Caco-2 (cell line): ENCODE results near the gene DMRTA2. TPM values are rescaled to one million over a fixed set of nuclear protein-coding genes. Genes with fewer than 3 reads are reported as not detected.

ENCODE experiments used
- BruUV-seq: library from RNA; stranded (reverse); fragments of 400-500 nt; replicated peaks from 2 replicates; lab custom pipeline; 2021; lab: Mats Ljungman, UMichigan
- CTCF ChIA-PET: fragments of 300-600 bp; sonication (Branson Sonifier 250); formaldehyde crosslinking; loops from one replicate; lab custom pipeline; 2022; ENCODE audit warnings: antibody characterized with exemption; lab: Charles Lee
- POLR2A ChIA-PET: fragments of 300-600 bp; sonication (Branson Sonifier 250); formaldehyde crosslinking; loops from one replicate; lab custom pipeline; 2022; ENCODE audit warnings: antibody characterized with exemption; lab: Charles Lee
- DNase-seq, 2 experiments: peaks; one replicate each; pipeline versions ENCODE4 v3.0.0 to v3.0.0-alpha.2; 2020 to 2022
- H3K27me3 ChIP-seq: replicated peaks from 2 replicates; pipeline ENCODE4 v1.6.0; 2011; ENCODE audit warnings: low read length; ENCODE audit not compliant: control insufficient read depth, insufficient read depth
- H3K36me3 ChIP-seq: 2 replicates; pipeline ENCODE4 v1.5.1; 2011; ENCODE audit warnings: low read length; ENCODE audit not compliant: control insufficient read depth, insufficient read depth
- H3K4me1 ChIP-seq: fragments of 250-450 bp; sonication (Bioruptor Pico); 2 replicates; pipeline ENCODE4 v1.5.1; 2020; ENCODE audit warnings: mild to moderate bottlenecking
- H3K4me3 ChIP-seq: 2 replicates; pipeline ENCODE4 v1.5.1; 2011; ENCODE audit warnings: low read depth, mild to moderate bottlenecking, control low read depth, low read length
- H3K9me3 ChIP-seq: fragments of 250-450 bp; sonication (Bioruptor Pico); 2 replicates; pipeline ENCODE4 v1.5.1; 2020; ENCODE audit warnings: mild to moderate bottlenecking, moderate library complexity
- H3K27ac Mint-ChIP-seq: one replicate; pipeline ENCODE4 v1.8.0; 2022; ENCODE audit warnings: mixed read lengths; ENCODE audit not compliant: unreplicated experiment
- H3K27me3 Mint-ChIP-seq: one replicate; pipeline ENCODE4 v1.8.0; 2022; ENCODE audit warnings: mixed read lengths; ENCODE audit not compliant: insufficient read depth, unreplicated experiment
- H3K36me3 Mint-ChIP-seq: one replicate; pipeline ENCODE4 v1.8.0; 2022; ENCODE audit warnings: mild to moderate bottlenecking, mixed read lengths; ENCODE audit not compliant: insufficient read depth, unreplicated experiment
- H3K4me1 Mint-ChIP-seq: one replicate; pipeline ENCODE4 v1.8.0; 2022; ENCODE audit warnings: low read depth, mixed read lengths; ENCODE audit not compliant: unreplicated experiment
- H3K4me3 Mint-ChIP-seq: one replicate; pipeline ENCODE4 v1.8.0; 2022; ENCODE audit warnings: mild to moderate bottlenecking, moderate library complexity, mixed read lengths; ENCODE audit not compliant: unreplicated experiment
- H3K9me3 Mint-ChIP-seq: one replicate; pipeline ENCODE4 v1.8.0; 2022; ENCODE audit warnings: mixed read lengths; ENCODE audit not compliant: unreplicated experiment
- intact Hi-C: fragments of 100-400 bp; cut with micrococcal nuclease; formaldehyde crosslinking; loops from one replicate; pipeline ENCODE4 v1.10.0; 2022; ENCODE audit not compliant: unreplicated experiment
- total RNA-seq: library from RNA; stranded (reverse); gene quantifications from 2 replicates; pipeline ENCODE4 v1.2.3, GENCODE V29; 2022
- TF ChIP-seq, protein P1 (sequence below), 2 experiments: fragments of 200-600 bp in 1 of 2; IDR thresholded peaks; 1 replicate in 1 of 2; 2 replicates in 1 of 2; pipeline versions ENCODE4 v1.5.1 to v1.8.0; 2011 to 2022; ENCODE audit warnings: antibody characterized with exemption in 1 of 2, control low read depth in 1 of 2, inconsistent platforms in 1 of 2, low read depth in 1 of 2, low read length in 1 of 2, mild to moderate bottlenecking in 1 of 2, moderate library complexity in 1 of 2; ENCODE audit not compliant: insufficient read depth in 1 of 2, severe bottlenecking in 1 of 2, unreplicated experiment in 1 of 2

DMRTA2 gene
- total RNA-seq, 1 experiment from 2014 or later = 3.4 TPM

DNA sequence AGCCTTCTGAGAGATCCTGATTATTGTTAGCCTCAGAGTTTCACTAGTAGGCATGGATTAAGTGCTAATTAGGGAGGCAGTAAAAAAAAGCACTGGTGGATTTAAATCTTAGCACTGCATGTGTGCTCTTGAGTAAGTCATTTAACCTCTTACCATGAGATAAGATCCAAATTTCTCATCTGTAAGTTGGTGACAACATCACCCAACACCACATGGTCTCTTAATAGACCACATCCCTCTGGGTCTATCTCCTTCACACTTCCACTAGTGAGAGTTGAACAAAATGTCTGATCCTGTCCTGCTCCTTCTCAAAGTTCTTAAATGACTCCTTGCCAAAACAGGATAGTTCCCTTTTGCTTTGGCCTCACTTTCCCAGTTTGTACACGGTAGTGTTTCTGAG lies 29.5 kb upstream of the DMRTA2 start:
- BruUV-seq = no TSS peak
- Histone ChIP-seq H3K27me3 (no peaks in the 10 kb centered on the region), H3K4me3 (no peak overlapping the region), H3K4me1 (no peaks in the 10 kb centered on the region), H3K9me3 (no peaks in the 10 kb centered on the region), H3K36me3 (no peaks in the 10 kb centered on the region; the same call in 1 of the 2 replicates)
- Mint-ChIP-seq H3K27me3 (no peaks in the 10 kb centered on the region), H3K27ac (no peak overlapping the region), H3K36me3 (peaks cover 13% of the 10 kb centered on the region), H3K9me3 (no peaks in the 10 kb centered on the region), H3K4me1 (no peaks in the 10 kb centered on the region), H3K4me3 (no peak overlapping the region)
- TF ChIP-seq, protein P1, sequence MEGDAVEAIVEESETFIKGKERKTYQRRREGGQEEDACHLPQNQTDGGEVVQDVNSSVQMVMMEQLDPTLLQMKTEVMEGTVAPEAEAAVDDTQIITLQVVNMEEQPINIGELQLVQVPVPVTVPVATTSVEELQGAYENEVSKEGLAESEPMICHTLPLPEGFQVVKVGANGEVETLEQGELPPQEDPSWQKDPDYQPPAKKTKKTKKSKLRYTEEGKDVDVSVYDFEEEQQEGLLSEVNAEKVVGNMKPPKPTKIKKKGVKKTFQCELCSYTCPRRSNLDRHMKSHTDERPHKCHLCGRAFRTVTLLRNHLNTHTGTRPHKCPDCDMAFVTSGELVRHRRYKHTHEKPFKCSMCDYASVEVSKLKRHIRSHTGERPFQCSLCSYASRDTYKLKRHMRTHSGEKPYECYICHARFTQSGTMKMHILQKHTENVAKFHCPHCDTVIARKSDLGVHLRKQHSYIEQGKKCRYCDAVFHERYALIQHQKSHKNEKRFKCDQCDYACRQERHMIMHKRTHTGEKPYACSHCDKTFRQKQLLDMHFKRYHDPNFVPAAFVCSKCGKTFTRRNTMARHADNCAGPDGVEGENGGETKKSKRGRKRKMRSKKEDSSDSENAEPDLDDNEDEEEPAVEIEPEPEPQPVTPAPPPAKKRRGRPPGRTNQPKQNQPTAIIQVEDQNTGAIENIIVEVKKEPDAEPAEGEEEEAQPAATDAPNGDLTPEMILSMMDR (IDR thresholded peaks at IDR 0.05; ENCODE audit: insufficient read depth in 1 of 2, low read depth in 1 of 2, low read length in 1 of 2, severe bottlenecking in 1 of 2, unreplicated experiment in 1 of 2) = no peak
- intact Hi-C loops = no loop called here
- CTCF ChIA-PET = no interaction called here
- POLR2A ChIA-PET = no interaction called here
- no peak for DNase-seq

- no peak overlapping the region for H3K4me3 Mint-ChIP-seq
- H3K4me1 Mint-ChIP-seq = no peaks in the 10 kb centered on the region
- no peaks in the 10 kb centered on the region for H3K9me3 Mint-ChIP-seq
- Histone ChIP-seq H3K9me3 (no peaks in the 10 kb centered on the region), H3K27me3 (no peaks in the 10 kb centered on the region), H3K4me1 (no peaks in the 10 kb centered on the region), H3K4me3 (no peak overlapping the region), H3K36me3 (no peaks in the 10 kb centered on the region; the same call in 1 of the 2 replicates)
- intact Hi-C loops = no loop called here
- H3K27me3 Mint-ChIP-seq = no peaks in the 10 kb centered on the region
- TF ChIP-seq, protein P1 (IDR thresholded peaks at IDR 0.05; ENCODE audit: insufficient read depth in 1 of 2, low read depth in 1 of 2, low read length in 1 of 2, severe bottlenecking in 1 of 2, unreplicated experiment in 1 of 2) = no peak
- no TSS peak for BruUV-seq
- CTCF ChIA-PET = no interaction called here
- no peak for DNase-seq
- H3K27ac Mint-ChIP-seq = no peak overlapping the region
- H3K36me3 Mint-ChIP-seq = peaks cover 11% of the 10 kb centered on the region
- POLR2A ChIA-PET = no interaction called here
These were observed 27.8 kb upstream of the DMRTA2 start for GRCh38 chr1:50450861-50451653.

DNA sequence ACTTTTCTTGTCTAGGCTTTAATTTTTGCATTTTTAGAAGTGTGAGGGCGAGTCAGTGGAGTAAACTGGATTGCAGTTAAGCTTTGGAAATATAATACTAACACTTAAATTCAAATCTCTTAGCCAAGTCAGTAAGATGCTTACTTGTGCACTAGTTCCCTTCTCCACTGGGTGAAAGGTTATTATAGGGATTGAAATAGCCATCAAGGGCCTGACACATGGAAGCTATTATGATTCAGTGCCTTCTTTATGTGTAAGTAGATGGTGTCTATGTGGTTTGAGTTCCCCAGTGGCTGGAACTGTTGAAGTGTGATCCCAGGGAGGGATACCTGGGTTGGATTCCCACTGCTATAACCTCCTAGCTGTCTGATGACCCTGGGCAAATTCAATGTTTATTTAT lies 24.7 kb upstream of the DMRTA2 start:
- POLR2A ChIA-PET = no interaction called here
- H3K36me3 ChIP-seq = no peaks in the 10 kb centered on the region; the same call in 1 of the 2 replicates
- no peaks in the 10 kb centered on the region for H3K27me3 Mint-ChIP-seq
- no peaks in the 10 kb centered on the region for H3K9me3 Mint-ChIP-seq
- BruUV-seq = no TSS peak
- no peak overlapping the region for H3K4me3 ChIP-seq
- no peaks in the 10 kb centered on the region for H3K27me3 ChIP-seq
- H3K9me3 ChIP-seq = no peaks in the 10 kb centered on the region
- no peak overlapping the region for H3K27ac Mint-ChIP-seq
- TF ChIP-seq, protein P1 (IDR thresholded peaks at IDR 0.05; ENCODE audit: insufficient read depth in 1 of 2, low read depth in 1 of 2, low read length in 1 of 2, severe bottlenecking in 1 of 2, unreplicated experiment in 1 of 2) = no peak
- no peaks in the 10 kb centered on the region for H3K4me1 Mint-ChIP-seq
- DNase-seq = no peak
- H3K4me1 ChIP-seq = no peaks in the 10 kb centered on the region
- H3K4me3 Mint-ChIP-seq = no peak overlapping the region
- peaks cover 14% of the 10 kb centered on the region for H3K36me3 Mint-ChIP-seq
- intact Hi-C loops = no loop called here
- CTCF ChIA-PET = no interaction called here
